GM18511 (cell line): Measurements from ENCODE around the gene ERGIC3.

Source experiments
- ATAC-seq: cut with Tn5 transposase; IDR thresholded peaks from one replicate; pipeline ENCODE4 v1.9.1; 2021; ENCODE audit warnings: mild to moderate bottlenecking, moderate library complexity; ENCODE audit not compliant: unreplicated experiment

The ERGIC3 gene

DNA sequence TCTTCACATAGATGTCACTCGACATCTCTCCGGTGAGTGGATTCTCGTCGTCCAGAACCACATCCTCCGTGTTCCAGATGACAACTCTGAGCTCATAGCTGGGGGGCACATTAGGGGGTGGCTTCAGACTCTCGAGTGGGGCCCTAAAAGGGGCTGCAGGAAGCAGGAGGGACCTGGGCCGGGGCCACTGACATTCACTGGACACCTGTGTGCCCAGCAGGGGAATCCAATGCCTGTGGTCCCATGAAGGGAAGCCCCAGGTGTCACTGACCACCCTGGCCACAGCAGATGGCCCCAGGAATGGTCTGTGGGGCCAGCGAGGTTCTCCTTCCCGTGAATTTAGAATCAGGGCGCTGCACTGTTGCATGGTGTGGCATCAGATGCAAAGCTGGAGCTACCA, 18.7 kb downstream of the ERGIC3 start:
- no peak for ATAC-seq

- ATAC-seq = no peak
Measured at GRCh38 chr20:35561268-35561667, 19.4 kb downstream of the ERGIC3 start.

DNA sequence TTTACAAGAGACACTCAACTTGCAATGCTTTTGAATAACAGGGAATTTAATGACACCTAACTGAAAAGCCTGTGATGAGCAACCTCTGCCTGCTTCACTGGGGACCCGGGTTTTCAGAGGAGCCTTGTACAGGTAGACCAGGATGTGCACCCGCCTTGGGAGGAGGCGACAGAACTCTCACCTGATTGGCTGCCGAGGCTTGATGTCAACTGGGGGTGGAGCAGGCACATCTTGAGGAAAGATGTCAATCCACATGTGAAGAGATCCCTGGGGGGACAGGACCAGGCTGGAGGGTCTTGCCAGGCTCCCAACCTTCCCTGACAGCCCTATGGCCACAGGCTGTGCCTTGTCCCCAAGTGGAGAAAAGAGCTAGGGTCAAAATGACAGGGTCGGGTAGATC, 19.8 kb downstream of the ERGIC3 start:
- ATAC-seq = no peak

DNA sequence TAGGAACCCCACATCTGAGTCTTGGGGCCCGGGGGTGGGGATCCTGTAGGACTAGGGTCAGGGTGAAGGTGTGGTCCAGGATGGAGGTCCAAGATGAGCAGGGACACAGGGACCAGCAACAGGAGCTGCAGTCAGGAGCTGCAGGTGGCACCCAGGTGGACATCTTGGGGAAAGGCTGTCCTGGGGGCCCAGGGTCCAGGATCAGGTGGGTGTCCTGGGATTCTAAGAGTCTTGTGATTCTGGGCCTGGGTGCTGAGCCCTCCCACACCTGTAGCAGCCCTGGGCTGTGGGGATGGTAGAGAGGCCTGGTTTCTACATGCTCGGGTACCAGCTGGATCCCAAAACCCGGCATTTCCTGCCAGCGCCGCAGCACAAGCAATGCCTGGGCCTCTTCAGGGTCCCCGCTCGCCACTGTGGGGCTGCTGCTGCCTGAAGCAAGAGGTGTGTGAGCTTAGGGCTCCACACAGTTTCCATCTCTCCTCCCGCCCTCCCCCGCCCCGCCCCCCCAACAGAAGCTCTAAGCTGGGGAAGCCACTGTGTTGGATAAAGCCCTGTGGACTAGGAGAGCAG, 20.7 kb downstream of the ERGIC3 start:
- ATAC-seq = no peak

- no peak for ATAC-seq
Measured at GRCh38 chr20:35563834-35564233, 22.0 kb downstream of the ERGIC3 start.

DNA sequence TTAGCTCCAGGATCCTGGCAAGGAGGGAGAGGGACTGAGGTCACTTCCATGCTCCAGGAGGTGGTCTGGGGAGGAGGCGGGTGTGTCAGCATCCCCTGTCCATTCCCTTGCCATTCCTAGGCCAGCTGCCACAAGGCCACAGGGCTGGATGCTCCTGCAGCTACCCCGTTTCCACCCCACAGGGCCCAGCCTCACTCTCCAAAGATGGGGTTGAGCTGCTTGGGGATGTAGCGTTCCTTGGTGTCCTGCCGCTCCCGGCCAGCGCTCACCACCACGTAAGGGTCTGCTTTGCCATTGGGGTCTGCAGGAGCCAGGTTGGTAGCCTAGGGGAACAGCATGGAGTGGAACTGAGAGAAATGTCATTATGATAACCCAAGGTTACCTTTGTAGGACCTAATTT, 23.0 kb downstream of the ERGIC3 start:
- ATAC-seq = no peak

DNA sequence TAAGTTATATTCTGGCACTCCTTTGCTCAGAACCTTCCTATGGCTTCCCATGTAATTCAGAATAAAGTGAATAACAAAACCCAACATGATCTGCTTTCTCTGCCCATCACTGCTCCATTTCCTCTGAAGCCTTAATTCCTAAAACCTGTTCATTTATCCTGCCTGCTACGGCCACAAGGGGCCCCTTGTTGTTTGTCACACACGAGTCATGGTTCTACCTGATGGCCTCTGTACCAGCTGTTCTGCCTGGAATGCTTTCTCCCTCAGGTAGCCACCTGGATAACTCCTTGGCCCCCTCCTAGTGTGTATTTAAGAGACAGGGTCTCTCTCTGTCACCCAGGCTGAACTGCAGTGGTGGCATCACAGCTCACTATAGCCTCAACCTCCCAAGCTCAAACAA, 26.8 kb downstream of the ERGIC3 start:
- no peak for ATAC-seq

DNA sequence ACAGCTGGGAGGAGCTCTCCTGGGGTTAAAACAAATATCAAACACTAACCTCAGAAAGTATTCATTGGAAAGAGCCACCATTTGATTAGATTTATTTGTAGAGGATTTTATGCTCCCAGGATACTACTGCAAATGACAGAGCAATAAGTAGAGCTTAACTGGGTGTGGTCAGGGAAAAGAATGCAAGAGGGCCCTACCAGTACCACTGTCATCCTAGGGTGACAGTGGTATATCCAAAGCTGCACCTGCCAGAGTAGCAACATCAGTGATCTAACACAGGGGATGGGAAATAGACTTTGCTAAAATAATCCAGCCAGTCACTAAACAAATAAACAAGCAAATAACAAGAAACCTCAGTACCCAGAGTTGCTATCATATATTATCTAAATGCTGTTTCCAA, 29.7 kb downstream of the ERGIC3 start:
- ATAC-seq = no peak

GRCh38 chr20:35572838-35573237, 31.0 kb downstream of the ERGIC3 start:
- no peak for ATAC-seq

GRCh38 chr20:35575958-35576357, 34.1 kb downstream of the ERGIC3 start:
- ATAC-seq = no peak

DNA sequence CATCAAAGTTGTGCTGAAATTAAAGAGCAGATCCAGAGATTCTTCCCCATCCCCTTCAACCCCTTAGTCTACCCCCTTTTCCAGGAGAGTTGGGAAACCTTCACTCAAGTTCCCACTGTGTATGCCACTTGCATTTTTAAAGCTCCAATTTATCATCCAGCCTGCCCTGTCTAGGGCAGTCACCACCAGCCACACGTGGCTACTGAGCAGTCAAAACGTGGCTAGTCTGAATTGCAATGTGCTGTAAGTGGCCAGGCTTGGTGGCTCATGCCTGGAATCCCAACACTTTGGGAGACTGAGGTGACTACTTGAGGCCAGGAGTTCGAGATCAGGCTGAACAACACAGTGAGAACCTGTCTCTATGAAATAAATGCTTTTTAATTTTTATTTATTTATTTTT, 34.9 kb downstream of the ERGIC3 start:
- no peak for ATAC-seq

DNA sequence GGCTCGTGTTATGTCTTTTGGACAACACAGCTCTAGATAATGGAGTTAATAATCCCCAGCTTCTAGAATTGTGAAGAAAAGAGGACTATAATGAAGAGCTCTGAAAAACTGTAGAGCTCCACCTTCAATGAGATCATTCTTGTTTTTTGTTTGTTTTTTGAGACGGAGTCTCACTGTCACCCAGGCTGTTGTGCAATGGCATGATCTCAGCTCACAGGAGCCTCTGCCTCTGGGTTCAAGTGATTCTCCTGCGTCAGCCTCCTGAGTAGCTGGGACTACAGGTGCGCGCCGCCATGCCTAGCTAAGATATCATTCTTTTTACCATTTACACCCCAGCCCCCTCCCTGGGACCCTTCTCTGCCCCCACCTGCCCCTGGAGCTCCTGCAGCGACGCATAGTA, 36.6 kb downstream of the ERGIC3 start:
- no peak for ATAC-seq

DNA sequence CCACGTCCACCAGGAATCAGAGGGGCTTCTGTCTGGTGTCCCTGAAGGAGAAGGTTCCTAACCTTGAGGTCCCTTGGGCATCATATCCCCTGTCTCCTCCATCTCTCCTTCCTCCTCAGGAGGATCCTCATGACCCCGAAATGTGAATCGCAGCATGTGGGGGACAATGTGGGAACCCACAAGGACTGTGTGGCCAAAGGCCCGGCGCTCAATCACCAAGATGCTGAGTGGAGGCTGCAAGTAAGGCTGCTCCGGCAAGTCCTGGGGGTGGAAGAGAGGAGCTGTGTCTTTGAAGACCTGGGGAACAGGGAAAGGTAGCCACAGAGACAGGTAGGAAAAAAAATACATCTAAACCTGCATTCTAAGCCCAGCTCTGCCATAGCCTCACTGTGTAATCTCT, 37.3 kb downstream of the ERGIC3 start:
- no peak for ATAC-seq

- no peak for ATAC-seq
Measured at GRCh38 chr20:35582131-35582530, 40.3 kb downstream of the ERGIC3 start.

- ATAC-seq = no peak
Measured at GRCh38 chr20:35582741-35583404, 41.0 kb downstream of the ERGIC3 start.

GRCh38 chr20:35583636-35584560, 42.0 kb downstream of the ERGIC3 start:
- no peak for ATAC-seq

GRCh38 chr20:35586751-35587425, 45.0 kb downstream of the ERGIC3 start:
- ATAC-seq = no peak

DNA sequence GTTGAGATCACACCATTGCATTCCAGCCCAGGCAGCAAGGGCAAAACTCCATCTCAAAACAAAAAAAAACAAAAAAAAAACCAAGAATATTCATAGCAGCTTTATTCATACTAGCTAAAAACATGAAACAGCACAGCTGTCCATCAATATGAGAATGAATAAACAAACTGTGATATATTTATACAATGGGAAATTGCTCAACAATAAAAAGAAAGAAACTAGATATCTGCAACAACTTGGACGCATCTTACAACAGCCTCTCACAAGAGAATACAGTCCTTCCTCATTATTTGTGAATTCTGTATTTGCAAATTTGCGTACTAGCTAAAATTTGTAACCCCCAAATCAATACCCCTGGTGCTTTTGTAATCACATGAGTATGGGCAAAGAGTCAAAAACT, 45.6 kb downstream of the ERGIC3 start:
- no peak for ATAC-seq

DNA sequence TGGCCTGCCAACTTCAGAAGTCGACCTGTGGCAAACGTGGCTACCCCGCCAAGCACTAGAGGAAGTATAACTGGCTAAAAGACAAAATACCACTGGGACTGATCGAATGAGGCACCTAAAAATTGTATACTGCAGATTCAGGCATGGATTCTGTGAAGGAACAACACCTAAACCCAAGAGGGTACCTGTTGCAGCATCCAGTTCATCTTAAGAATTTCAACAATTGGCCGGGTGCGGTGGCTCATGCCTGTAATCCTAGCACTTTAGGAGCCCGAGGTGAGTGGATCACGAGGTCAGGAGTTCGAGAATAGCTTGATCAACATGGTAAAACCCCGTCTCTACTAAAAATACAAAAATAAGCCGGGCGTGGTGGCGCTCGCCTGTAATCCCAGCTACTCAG, 46.5 kb downstream of the ERGIC3 start:
- ATAC-seq = no peak

GRCh38 chr20:35592339-35592974, 50.6 kb downstream of the ERGIC3 start:
- no peak for ATAC-seq

DNA sequence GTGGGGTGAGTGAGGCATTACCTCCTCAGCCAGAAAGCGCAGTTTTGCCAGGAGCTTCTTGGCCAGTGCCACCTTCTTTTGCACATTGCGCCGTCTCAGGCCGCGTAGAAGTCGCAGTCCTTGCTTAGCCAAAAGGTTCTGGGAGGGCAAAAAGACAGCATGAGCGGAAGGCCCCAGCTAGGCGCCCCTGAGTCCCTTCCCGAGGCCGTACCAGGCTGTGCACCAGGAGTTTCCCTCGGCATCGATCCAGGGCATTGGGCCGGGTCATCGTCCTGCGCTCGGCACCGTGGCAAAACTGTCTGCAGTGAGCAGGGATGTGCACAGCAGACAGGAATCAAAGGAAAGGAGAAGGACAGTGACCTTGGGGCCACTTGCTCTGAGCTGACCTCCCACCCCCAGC, 53.6 kb downstream of the ERGIC3 start:
- no peak for ATAC-seq
